Hepatocyte (in vitro differentiated cells): ENCODE measurements around the gene RS1. TPM values are rescaled to one million over a fixed set of nuclear protein-coding genes. Genes with fewer than 3 reads are reported as not detected.

Source experiments
- DNase-seq: peaks from one replicate; pipeline ENCODE4 v3.0.0-alpha.2; 2016; ENCODE audit warnings: low spot score
- H2AFZ ChIP-seq: fragments of 200-600 bp; sonication (generic); 2 replicates; pipeline ENCODE4 v1.6.0; 2016; ENCODE audit warnings: antibody characterized with exemption, mild to moderate bottlenecking
- H3K27ac ChIP-seq: fragments of 200-600 bp; sonication (generic); 2 replicates; pipeline ENCODE4 v1.5.1; 2016; ENCODE audit warnings: mild to moderate bottlenecking
- H3K27me3 ChIP-seq: fragments of 200-600 bp; sonication (generic); 2 replicates; pipeline ENCODE4 v1.6.1; 2016
- H3K36me3 ChIP-seq: fragments of 200-600 bp; sonication (generic); replicated peaks from 2 replicates; pipeline ENCODE4 v1.5.1; 2016; ENCODE audit warnings: low read depth; ENCODE audit not compliant: insufficient read depth
- H3K4me1 ChIP-seq: fragments of 200-600 bp; sonication (generic); 2 replicates; pipeline ENCODE4 v1.5.1; 2016; ENCODE audit warnings: mild to moderate bottlenecking, moderate library complexity; ENCODE audit not compliant: insufficient read depth
- H3K4me2 ChIP-seq: fragments of 200-600 bp; sonication (generic); 2 replicates; pipeline ENCODE4 v1.6.0; 2016
- H3K4me3 ChIP-seq: fragments of 200-600 bp; sonication (generic); 2 replicates; pipeline ENCODE4 v1.5.1; 2016; ENCODE audit warnings: mild to moderate bottlenecking
- H3K79me2 ChIP-seq: fragments of 200-600 bp; sonication (generic); 2 replicates; pipeline ENCODE4 v1.6.0; 2017; ENCODE audit warnings: mild to moderate bottlenecking
- H3K9me2 ChIP-seq: fragments of 200-600 bp; sonication (generic); replicated peaks from 2 replicates; pipeline ENCODE4 v1.6.0; 2017; ENCODE audit warnings: mild to moderate bottlenecking; ENCODE audit not compliant: insufficient read depth
- H3K9me3 ChIP-seq: fragments of 200-600 bp; sonication (generic); 2 replicates; pipeline ENCODE4 v1.5.1; 2016; ENCODE audit warnings: low read depth, mild to moderate bottlenecking
- H4K20me1 ChIP-seq: fragments of 200-600 bp; sonication (generic); 2 replicates; pipeline ENCODE4 v1.6.0; 2016; ENCODE audit warnings: mild to moderate bottlenecking; ENCODE audit not compliant: insufficient read depth, poor library complexity, severe bottlenecking
- EZH2 ChIP-seq: fragments of 200-600 bp; sonication (generic); IDR thresholded peaks from 2 replicates; pipeline ENCODE4 v1.6.1; 2016; ENCODE audit warnings: antibody characterized with exemption, mild to moderate bottlenecking, borderline replicate concordance
- EZH2phosphoT487 ChIP-seq: fragments of 200-600 bp; sonication (generic); IDR thresholded peaks from one replicate; pipeline ENCODE4 v1.6.1; 2018; ENCODE audit warnings: antibody characterized with exemption, mild to moderate bottlenecking, low read depth, moderate library complexity; ENCODE audit not compliant: unreplicated experiment, severe bottlenecking
- WGBS: methylation state at CpG from one replicate; pipeline ENCODE4 v1.1.6; 2016; ENCODE audit warnings: low lambda C conversion rate; ENCODE audit errors: missing lambda C conversion rate; 5-methylcytosine and 5-hydroxymethylcytosine counted together
- polyA plus RNA-seq: library from polyadenylated mRNA; unstranded; fragments of >200 nt; fragmentation: Nextera tagmentation; extraction: Ambion mirVana; gene quantifications from 2 replicates; pipeline ENCODE4 v1.2.1, GENCODE V29; 2016
- total RNA-seq: library from RNA; depleted of rRNA; stranded (reverse); fragments of >200 nt; gene quantifications from 2 replicates; pipeline ENCODE4 v1.2.3, GENCODE V29; 2014
- TF ChIP-seq, protein P1 (sequence below): fragments of 200-600 bp; sonication (generic); IDR thresholded peaks from 2 replicates; pipeline ENCODE4 v1.5.1; 2016; ENCODE audit warnings: antibody characterized with exemption, mild to moderate bottlenecking; ENCODE audit not compliant: poor library complexity

RS1 gene
- total RNA-seq (0.43 TPM in 1 of 2 replicates, not detected in the other), polyA plus RNA-seq (not detected in 2 replicates)

DNA sequence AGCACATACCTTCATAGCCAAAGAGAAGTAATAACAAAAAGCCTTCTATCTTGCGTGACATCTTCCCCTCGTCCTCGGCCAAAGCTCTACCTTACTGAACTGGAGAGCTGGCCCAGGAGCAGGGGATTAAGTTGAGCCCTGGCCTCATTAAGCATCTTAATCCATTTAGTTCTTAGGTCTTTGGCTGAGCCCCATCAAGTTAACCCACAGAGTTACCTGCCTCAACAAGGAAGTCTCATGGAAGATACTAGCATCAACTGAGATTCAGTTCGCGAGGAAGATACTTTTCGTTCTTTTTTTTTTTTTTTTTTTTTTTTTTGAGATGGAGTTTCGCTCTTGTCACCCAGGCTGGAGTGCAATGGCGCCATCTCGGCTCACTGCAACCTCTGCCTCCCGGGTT, at the start of gene RS1:
TSS of gene RS1 (minus strand) at position 101 of the 400 bp plus-strand sequence. CDS start at position 61, 40 bp downstream.
- H3K4me2 ChIP-seq = no peak within 1 kb of the TSS
- no peak within 1 kb of the TSS for H3K27ac ChIP-seq
- no peak within 1 kb of the TSS for H3K4me3 ChIP-seq
- no peak for DNase-seq
- TF ChIP-seq EZH2 = no peak
- TF ChIP-seq EZH2phosphoT487 = no peak
- TF ChIP-seq, protein P1, sequence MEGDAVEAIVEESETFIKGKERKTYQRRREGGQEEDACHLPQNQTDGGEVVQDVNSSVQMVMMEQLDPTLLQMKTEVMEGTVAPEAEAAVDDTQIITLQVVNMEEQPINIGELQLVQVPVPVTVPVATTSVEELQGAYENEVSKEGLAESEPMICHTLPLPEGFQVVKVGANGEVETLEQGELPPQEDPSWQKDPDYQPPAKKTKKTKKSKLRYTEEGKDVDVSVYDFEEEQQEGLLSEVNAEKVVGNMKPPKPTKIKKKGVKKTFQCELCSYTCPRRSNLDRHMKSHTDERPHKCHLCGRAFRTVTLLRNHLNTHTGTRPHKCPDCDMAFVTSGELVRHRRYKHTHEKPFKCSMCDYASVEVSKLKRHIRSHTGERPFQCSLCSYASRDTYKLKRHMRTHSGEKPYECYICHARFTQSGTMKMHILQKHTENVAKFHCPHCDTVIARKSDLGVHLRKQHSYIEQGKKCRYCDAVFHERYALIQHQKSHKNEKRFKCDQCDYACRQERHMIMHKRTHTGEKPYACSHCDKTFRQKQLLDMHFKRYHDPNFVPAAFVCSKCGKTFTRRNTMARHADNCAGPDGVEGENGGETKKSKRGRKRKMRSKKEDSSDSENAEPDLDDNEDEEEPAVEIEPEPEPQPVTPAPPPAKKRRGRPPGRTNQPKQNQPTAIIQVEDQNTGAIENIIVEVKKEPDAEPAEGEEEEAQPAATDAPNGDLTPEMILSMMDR = no peak
- H4K20me1 ChIP-seq = no peaks in the 10 kb centered on the region
- H3K27me3 ChIP-seq = no peaks in the 10 kb centered on the region
- no peak within 1 kb of the TSS for H2AFZ ChIP-seq
- WGBS = 85% methylated on average over 9 of the region's 10 CpGs
- H3K4me1 ChIP-seq = no peaks in the 10 kb centered on the region
- no peaks in the 10 kb centered on the region for H3K79me2 ChIP-seq
- no peaks in the 10 kb centered on the region for H3K9me2 ChIP-seq
- no peaks in the 10 kb centered on the region for H3K36me3 ChIP-seq
- no peaks in the 10 kb centered on the region for H3K9me3 ChIP-seq

DNA sequence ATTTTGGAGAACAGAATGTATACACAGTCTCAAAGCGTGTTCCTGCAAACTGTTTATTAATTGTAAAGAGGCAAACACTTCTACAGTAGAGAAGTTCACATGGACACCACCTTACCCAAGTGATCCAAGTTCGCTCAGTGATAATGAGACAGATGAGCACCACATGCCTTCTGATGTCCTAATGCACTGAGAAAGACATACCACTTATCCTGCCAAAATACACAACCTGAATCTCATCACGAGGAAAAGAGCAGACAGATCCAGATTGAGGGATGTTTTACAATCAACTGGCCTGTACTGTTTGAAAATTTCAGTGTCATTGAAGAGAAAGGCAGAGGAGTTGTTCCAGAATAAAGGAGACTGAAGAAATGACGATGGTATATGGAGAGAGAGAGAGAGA, 47.9 kb upstream of the RS1 start:
- Histone ChIP-seq H4K20me1 (no peaks in the 10 kb centered on the region), H3K36me3 (no peaks in the 10 kb centered on the region), H3K4me3 (no peak overlapping the region), H2AFZ (no peak overlapping the region), H3K9me2 (no peaks in the 10 kb centered on the region), H3K4me2 (no peak overlapping the region), H3K27ac (no peak overlapping the region), H3K27me3 (no peaks in the 10 kb centered on the region), H3K79me2 (no peaks in the 10 kb centered on the region), H3K4me1 (no peaks in the 10 kb centered on the region), H3K9me3 (no peaks in the 10 kb centered on the region)
- TF ChIP-seq EZH2phosphoT487 = no peak
- TF ChIP-seq, protein P1 = no peak
- no peak for TF ChIP-seq EZH2
- WGBS = 58% methylated on average over 4 of the region's 4 CpGs
- no peak for DNase-seq

DNA sequence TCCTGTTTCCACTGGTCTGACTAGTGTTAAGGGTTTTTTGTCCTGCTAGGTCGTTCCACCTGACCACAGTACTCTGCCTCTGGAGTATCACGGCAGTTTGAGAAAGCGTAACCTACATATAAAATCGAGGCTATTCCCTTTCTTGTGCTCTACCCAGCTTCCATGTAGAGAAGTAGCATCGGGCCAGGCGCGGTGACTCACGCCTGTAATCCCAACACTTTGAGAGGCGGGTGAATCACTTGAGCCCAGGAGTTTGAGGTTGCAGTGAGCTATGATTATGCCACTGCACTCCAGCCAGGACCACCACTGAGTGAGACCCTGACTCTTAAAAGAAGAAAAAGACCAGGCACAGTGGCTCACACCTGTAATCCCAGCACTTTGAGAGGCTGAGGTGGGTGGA, 43.0 kb upstream of the RS1 start:
- 87% methylated on average over 9 of the region's 9 CpGs for WGBS
- no peaks in the 10 kb centered on the region for H4K20me1 ChIP-seq
- no peaks in the 10 kb centered on the region for H3K4me1 ChIP-seq
- no peaks in the 10 kb centered on the region for H3K79me2 ChIP-seq
- H3K4me3 ChIP-seq = no peak overlapping the region
- TF ChIP-seq, protein P1 = no peak
- TF ChIP-seq EZH2phosphoT487 (no peak), EZH2 (no peak)
- no peak for DNase-seq
- no peak overlapping the region for H2AFZ ChIP-seq
- no peaks in the 10 kb centered on the region for H3K9me3 ChIP-seq
- no peaks in the 10 kb centered on the region for H3K9me2 ChIP-seq
- no peaks in the 10 kb centered on the region for H3K36me3 ChIP-seq
- no peaks in the 10 kb centered on the region for H3K27me3 ChIP-seq
- H3K27ac ChIP-seq = no peak overlapping the region
- H3K4me2 ChIP-seq = no peak overlapping the region

DNA sequence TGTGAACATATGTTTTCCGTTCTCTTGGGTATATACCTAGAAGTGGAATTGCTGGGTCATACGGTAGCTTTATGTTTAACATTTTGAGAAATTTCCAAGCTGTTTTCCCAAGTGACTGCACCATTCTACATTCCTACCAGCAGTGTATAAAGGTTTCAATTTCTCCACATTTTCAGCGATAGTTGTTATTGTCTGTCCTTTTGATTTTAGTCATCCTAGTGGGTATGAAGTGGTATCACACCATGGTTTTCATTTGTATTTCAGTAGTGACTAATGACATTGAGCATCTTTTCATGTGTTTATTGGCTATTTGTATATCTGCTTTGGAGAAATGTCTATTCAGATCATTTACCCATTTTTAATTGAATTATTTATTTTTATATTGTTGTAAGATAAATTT, 37.9 kb upstream of the RS1 start:
- no peaks in the 10 kb centered on the region for H3K79me2 ChIP-seq
- no peaks in the 10 kb centered on the region for H3K9me3 ChIP-seq
- 89% methylated on average over 3 of the region's 3 CpGs for WGBS
- no peaks in the 10 kb centered on the region for H3K4me1 ChIP-seq
- H3K4me2 ChIP-seq = no peak overlapping the region
- no peak for DNase-seq
- H3K36me3 ChIP-seq = no peaks in the 10 kb centered on the region
- no peaks in the 10 kb centered on the region for H3K27me3 ChIP-seq
- H3K4me3 ChIP-seq = no peak overlapping the region
- H2AFZ ChIP-seq = no peak overlapping the region
- no peaks in the 10 kb centered on the region for H4K20me1 ChIP-seq
- H3K9me2 ChIP-seq = no peaks in the 10 kb centered on the region
- TF ChIP-seq, protein P1 = no peak
- TF ChIP-seq EZH2phosphoT487 = no peak
- TF ChIP-seq EZH2 = no peak
- no peak overlapping the region for H3K27ac ChIP-seq
